A673 (cell line): ENCODE data around the gene PEX5L. TPM values are rescaled to one million over a fixed set of nuclear protein-coding genes. Genes with fewer than 3 reads are reported as not detected.

Source experiments
- BruUV-seq: library from RNA; stranded (reverse); fragments of 400-500 nt; replicated peaks from 2 replicates; lab custom pipeline; 2021; lab: Mats Ljungman, UMichigan
- CTCF ChIA-PET: fragments of 300-600 bp; sonication (Branson Sonifier 250); formaldehyde crosslinking; loops from one replicate; lab custom pipeline; 2022; ENCODE audit warnings: antibody characterized with exemption; lab: Charles Lee
- POLR2A ChIA-PET: fragments of 300-600 bp; sonication (Branson Sonifier 250); formaldehyde crosslinking; loops from one replicate; lab custom pipeline; 2022; ENCODE audit warnings: antibody characterized with exemption; ENCODE audit not compliant: low non-redundant PET; lab: Charles Lee
- DNase-seq: peaks from one replicate; pipeline ENCODE4 v3.0.0-alpha.2; 2015; ENCODE audit warnings: low spot score
- H3K27ac ChIP-seq: fragments of 200-600 bp; sonication (generic); 2 replicates; pipeline ENCODE4 v1.5.1; 2016; ENCODE audit warnings: mixed run types, low read depth, mild to moderate bottlenecking, mixed read lengths, antibody characterized with exemption, low read length; ENCODE audit not compliant: poor library complexity, severe bottlenecking
- H3K27me3 ChIP-seq: fragments of 200-600 bp; sonication (generic); replicated peaks from 2 replicates; pipeline ENCODE4 v1.6.1; 2017; ENCODE audit warnings: mixed run types, low read depth, mild to moderate bottlenecking, mixed read lengths, antibody characterized with exemption, low read length; ENCODE audit not compliant: insufficient read depth, poor library complexity
- H3K36me3 ChIP-seq: fragments of 200-600 bp; sonication (generic); 2 replicates; pipeline ENCODE4 v1.6.1; 2016; ENCODE audit warnings: mixed run types, mild to moderate bottlenecking, mixed read lengths, antibody characterized with exemption, low read length; ENCODE audit not compliant: insufficient read depth, poor library complexity, severe bottlenecking
- H3K4me1 ChIP-seq: fragments of 200-600 bp; sonication (generic); 2 replicates; pipeline ENCODE4 v1.6.1; 2017; ENCODE audit warnings: mixed run types, mild to moderate bottlenecking, mixed read lengths, antibody characterized with exemption, low read length; ENCODE audit not compliant: insufficient read depth, poor library complexity, severe bottlenecking
- H3K4me3 ChIP-seq: fragments of 200-600 bp; sonication (generic); 2 replicates; pipeline ENCODE4 v1.5.1; 2016; ENCODE audit warnings: low read depth, mixed run types, mild to moderate bottlenecking, mixed read lengths, low read length; ENCODE audit not compliant: poor library complexity, severe bottlenecking
- H3K9me3 ChIP-seq: fragments of 200-600 bp; sonication (generic); 2 replicates; pipeline ENCODE4 v1.6.1; 2016; ENCODE audit warnings: mixed run types, low read depth, mild to moderate bottlenecking, mixed read lengths, antibody characterized with exemption, low read length; ENCODE audit not compliant: poor library complexity, severe bottlenecking
- CTCF ChIP-seq: fragments of 300-800, 200-600 bp; sonication (generic); conservative IDR thresholded peaks from 2 replicates; pipeline ENCODE4 v1.5.1; 2017; ENCODE audit warnings: low read depth, mild to moderate bottlenecking, antibody characterized with exemption, low read length, moderate library complexity, mixed read lengths
- EZH2 ChIP-seq: fragments of 200-600 bp; sonication (generic); IDR thresholded peaks from 2 replicates; pipeline ENCODE4 v1.6.1; 2017; ENCODE audit warnings: borderline replicate concordance, low read depth, mild to moderate bottlenecking, mixed read lengths, antibody characterized with exemption, low read length; ENCODE audit not compliant: poor library complexity, severe bottlenecking
- intact Hi-C: fragments of 100-400 bp; cut with micrococcal nuclease; formaldehyde crosslinking; loops from one replicate; pipeline ENCODE4 v1.10.0; 2022; ENCODE audit not compliant: unreplicated experiment
- total RNA-seq: library from RNA; stranded (reverse); gene quantifications from 2 replicates; pipeline ENCODE4 v1.2.3, GENCODE V29; 2021

The PEX5L gene
- total RNA-seq, 1 experiment from 2014 or later: not detected

DNA sequence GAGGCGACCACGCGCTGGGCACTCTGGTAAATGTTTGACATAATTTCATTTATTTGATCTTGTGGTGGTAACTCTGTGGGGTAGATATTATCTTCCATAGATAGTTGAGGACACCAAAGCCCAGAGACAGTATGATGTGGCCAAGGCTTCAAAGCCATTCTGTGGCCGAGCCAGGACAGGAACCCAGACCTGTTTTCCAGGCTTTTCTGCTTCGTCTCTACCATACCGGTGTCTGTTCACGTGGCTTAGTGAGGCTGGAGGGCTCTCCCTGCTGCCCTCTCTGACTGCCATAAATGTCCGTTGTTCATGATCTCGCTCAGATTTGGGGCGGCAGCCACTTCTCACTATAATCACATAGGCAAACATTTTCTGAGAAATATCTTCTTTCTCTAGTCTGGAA, 134.7 kb downstream of the PEX5L start:
- no peaks in the 10 kb centered on the region for H3K9me3 ChIP-seq
- CTCF ChIA-PET: no interaction called here
- no peak for DNase-seq
- H3K36me3 ChIP-seq: no peaks in the 10 kb centered on the region
- intact Hi-C loops: no loop called here
- peaks cover 7% of the 10 kb centered on the region for H3K4me1 ChIP-seq
- POLR2A ChIA-PET: no interaction called here
- no peak overlapping the region for H3K27ac ChIP-seq
- TF ChIP-seq CTCF: no peak
- TF ChIP-seq EZH2: no peak
- peaks cover 66% of the 10 kb centered on the region for H3K27me3 ChIP-seq
- BruUV-seq: no TSS peak
- H3K4me3 ChIP-seq: no peak overlapping the region

- H3K9me3 ChIP-seq: no peaks in the 10 kb centered on the region
- no peak overlapping the region for H3K27ac ChIP-seq
- intact Hi-C loops: no loop called here
- no peaks in the 10 kb centered on the region for H3K36me3 ChIP-seq
- no TSS peak for BruUV-seq
- no peak overlapping the region for H3K4me3 ChIP-seq
- DNase-seq: peak; percentile 83
- peaks cover 93% of the 10 kb centered on the region for H3K27me3 ChIP-seq
- peaks cover 7% of the 10 kb centered on the region for H3K4me1 ChIP-seq
- POLR2A ChIA-PET: no interaction called here
- CTCF ChIA-PET: no interaction called here
- TF ChIP-seq EZH2: no peak
- no peak for TF ChIP-seq CTCF
These were observed 138.7 kb downstream of the PEX5L start for GRCh38 chr3:179898024-179898423.

GRCh38 chr3:179897231-179897630, 139.5 kb downstream of the PEX5L start:
- POLR2A ChIA-PET: no interaction called here
- no peak for DNase-seq

More at GRCh38 chr3:179897231-179897630, 139.5 kb downstream of the PEX5L start:
- H3K36me3 ChIP-seq: no peaks in the 10 kb centered on the region
- H3K9me3 ChIP-seq: no peaks in the 10 kb centered on the region
- H3K27me3 ChIP-seq: peaks cover 93% of the 10 kb centered on the region
- BruUV-seq: no TSS peak
- H3K4me1 ChIP-seq: peaks cover 7% of the 10 kb centered on the region
- CTCF ChIA-PET: no interaction called here
- TF ChIP-seq EZH2: no peak
- TF ChIP-seq CTCF: no peak
- H3K27ac ChIP-seq: no peak overlapping the region
- no peak overlapping the region for H3K4me3 ChIP-seq
- intact Hi-C loops: no loop called here
